ENCODE measurements around the gene DCST2. TPM values are rescaled to one million over a fixed set of nuclear protein-coding genes. Genes with fewer than 3 reads are reported as not detected.

Gene DCST2
- total and polyA plus RNA-seq, 2 donors from 2014 or later: 0.43 to 1.4 TPM

DNA sequence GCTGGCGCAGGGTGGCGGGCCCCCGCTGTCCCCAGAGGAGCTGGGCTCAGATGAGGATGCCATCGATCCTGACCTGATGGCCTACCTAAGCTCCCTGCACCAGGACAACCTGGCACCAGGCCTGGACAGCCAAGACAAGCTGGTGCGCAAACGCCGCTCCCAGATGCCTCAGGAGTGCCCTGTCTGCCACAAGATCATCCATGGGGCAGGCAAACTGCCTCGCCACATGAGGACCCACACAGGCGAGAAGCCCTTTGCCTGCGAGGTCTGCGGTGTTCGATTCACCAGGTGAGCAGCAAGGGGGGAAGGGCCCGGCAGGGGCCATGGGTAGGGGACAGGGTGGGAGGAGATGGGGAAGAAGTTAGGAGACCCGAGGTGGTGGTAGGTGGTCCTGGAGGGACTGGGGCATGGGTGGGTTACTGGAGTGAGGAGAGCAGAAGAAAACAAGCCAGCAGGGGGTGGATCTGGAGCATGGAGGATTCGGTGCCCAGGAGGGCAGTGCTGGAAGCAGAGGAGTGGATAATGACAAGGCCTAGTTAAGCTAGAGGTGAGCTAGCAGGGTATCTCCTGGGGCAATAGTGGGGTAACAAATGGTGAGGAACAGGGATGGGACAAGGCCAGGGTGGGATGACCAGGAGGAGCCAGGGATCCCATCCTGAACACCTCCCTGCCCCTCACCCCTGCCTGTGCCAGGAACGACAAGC, 17.9 kb downstream of the DCST2 start:
- H3K4me1 ChIP-seq (ENCODE audit: control insufficient read depth in 2 of 3, insufficient read depth in 2 of 3, low read depth in 1 of 3, low read length in 3 of 3): peaks cover 0 to 38% (median 9%) of the 10 kb centered on the region in 3 donors
- H3K27me3 ChIP-seq (ENCODE audit: control insufficient read depth, insufficient read depth, low read length): no peaks in the 10 kb centered on the region
- intact Hi-C loops (cut with DNase I): no loop called here
- no peaks in the 10 kb centered on the region for H3K9me3 ChIP-seq (ENCODE audit: control insufficient read depth in 2 of 3, insufficient read depth in 1 of 3, low read length in 3 of 3)
- no peaks in the 10 kb centered on the region for H3K36me3 ChIP-seq (ENCODE audit: control insufficient read depth in 2 of 3, insufficient read depth in 3 of 3, low read length in 3 of 3)
- no peak overlapping the region for H3K9ac ChIP-seq (ENCODE audit: low read length in 3 of 3)
- H3K4me3 ChIP-seq (ENCODE audit: low read length in 3 of 3): no peak overlapping the region
- FAIRE-seq (no peak), DNase-seq (no peak)
- TF ChIP-seq, protein P1, sequence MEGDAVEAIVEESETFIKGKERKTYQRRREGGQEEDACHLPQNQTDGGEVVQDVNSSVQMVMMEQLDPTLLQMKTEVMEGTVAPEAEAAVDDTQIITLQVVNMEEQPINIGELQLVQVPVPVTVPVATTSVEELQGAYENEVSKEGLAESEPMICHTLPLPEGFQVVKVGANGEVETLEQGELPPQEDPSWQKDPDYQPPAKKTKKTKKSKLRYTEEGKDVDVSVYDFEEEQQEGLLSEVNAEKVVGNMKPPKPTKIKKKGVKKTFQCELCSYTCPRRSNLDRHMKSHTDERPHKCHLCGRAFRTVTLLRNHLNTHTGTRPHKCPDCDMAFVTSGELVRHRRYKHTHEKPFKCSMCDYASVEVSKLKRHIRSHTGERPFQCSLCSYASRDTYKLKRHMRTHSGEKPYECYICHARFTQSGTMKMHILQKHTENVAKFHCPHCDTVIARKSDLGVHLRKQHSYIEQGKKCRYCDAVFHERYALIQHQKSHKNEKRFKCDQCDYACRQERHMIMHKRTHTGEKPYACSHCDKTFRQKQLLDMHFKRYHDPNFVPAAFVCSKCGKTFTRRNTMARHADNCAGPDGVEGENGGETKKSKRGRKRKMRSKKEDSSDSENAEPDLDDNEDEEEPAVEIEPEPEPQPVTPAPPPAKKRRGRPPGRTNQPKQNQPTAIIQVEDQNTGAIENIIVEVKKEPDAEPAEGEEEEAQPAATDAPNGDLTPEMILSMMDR (IDR thresholded peaks at IDR 0.05; ENCODE audit: borderline replicate concordance, extremely low read depth, insufficient read depth): no peak
- H3K27ac ChIP-seq (ENCODE audit: low read depth in 2 of 2, low read length in 2 of 2): peak overlapping the region in 1 of 2 donors; percentile 23

DNA sequence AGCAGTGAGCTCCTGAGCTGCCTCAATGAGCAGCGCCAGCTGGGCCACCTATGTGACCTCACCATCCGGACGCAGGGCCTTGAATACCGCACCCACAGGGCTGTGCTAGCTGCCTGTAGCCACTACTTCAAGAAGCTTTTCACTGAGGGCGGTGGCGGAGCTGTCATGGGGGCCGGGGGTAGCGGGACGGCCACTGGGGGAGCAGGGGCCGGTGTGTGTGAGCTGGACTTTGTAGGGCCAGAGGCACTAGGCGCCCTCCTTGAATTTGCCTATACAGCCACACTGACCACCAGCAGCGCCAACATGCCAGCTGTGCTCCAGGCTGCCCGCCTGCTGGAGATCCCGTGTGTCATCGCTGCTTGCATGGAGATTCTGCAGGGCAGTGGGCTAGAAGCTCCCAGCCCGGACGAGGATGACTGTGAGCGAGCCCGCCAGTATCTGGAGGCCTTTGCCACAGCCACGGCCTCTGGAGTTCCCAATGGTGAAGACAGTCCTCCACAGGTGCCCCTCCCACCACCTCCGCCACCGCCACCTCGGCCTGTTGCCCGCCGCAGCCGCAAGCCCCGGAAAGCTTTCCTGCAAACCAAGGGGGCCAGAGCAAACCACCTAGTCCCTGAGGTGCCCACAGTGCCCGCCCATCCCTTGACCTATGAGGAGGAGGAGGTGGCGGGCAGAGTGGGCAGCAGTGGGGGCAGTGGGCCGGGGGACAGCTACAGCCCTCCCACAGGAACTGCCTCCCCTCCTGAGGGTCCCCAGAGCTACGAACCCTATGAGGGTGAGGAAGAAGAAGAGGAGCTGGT, 18.7 kb downstream of the DCST2 start:
- H3K4me3 ChIP-seq (ENCODE audit: low read length in 3 of 3): no peak overlapping the region
- no peaks in the 10 kb centered on the region for H3K9me3 ChIP-seq (ENCODE audit: control insufficient read depth in 2 of 3, insufficient read depth in 1 of 3, low read length in 3 of 3)
- DNase-seq: peak in 2 of 5 donors; percentile 44 to 72
- FAIRE-seq: no peak
- H3K27ac ChIP-seq (ENCODE audit: low read depth in 2 of 2, low read length in 2 of 2): no peak overlapping the region
- TF ChIP-seq, protein P1 (IDR thresholded peaks at IDR 0.05; ENCODE audit: borderline replicate concordance, extremely low read depth, insufficient read depth): no peak
- no peaks in the 10 kb centered on the region for H3K36me3 ChIP-seq (ENCODE audit: control insufficient read depth in 2 of 3, insufficient read depth in 3 of 3, low read length in 3 of 3)
- H3K27me3 ChIP-seq (ENCODE audit: control insufficient read depth, insufficient read depth, low read length): no peaks in the 10 kb centered on the region
- intact Hi-C loops (cut with DNase I): no loop called here
- peaks cover 0 to 38% (median 9%) of the 10 kb centered on the region in 3 donors for H3K4me1 ChIP-seq (ENCODE audit: control insufficient read depth in 2 of 3, insufficient read depth in 2 of 3, low read depth in 1 of 3, low read length in 3 of 3)
- H3K9ac ChIP-seq (ENCODE audit: low read length in 3 of 3): no peak overlapping the region

DNA sequence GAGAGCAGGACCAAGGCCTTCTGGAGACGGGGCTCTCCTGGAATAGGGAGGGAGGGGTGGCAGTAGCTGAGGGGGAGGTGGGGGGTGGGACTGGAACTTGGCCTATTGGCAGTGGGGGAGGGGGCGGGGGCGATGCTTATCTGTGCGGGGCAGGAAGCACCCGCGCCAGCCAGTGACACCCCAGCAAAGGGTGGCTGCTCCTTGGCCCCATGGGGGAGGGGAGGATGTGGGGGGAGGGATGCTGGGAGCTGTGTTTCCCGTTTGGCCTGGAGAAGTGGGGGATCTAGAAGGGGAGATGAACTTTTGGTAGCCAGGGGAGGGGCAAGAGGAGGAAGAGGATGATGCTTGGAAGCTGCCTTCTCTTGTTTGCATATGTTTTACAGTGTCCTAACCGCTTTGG, 19.9 kb downstream of the DCST2 start:
- FAIRE-seq: no peak
- Histone ChIP-seq H3K9me3 (ENCODE audit: control insufficient read depth in 2 of 3, insufficient read depth in 1 of 3, low read length in 3 of 3) (no peaks in the 10 kb centered on the region), H3K9ac (ENCODE audit: low read length in 3 of 3) (no peak overlapping the region), H3K27me3 (ENCODE audit: control insufficient read depth, insufficient read depth, low read length) (no peaks in the 10 kb centered on the region), H3K4me3 (ENCODE audit: low read length in 3 of 3) (no peak overlapping the region), H3K27ac (ENCODE audit: low read depth in 2 of 2, low read length in 2 of 2) (no peak overlapping the region), H3K36me3 (ENCODE audit: control insufficient read depth in 2 of 3, insufficient read depth in 3 of 3, low read length in 3 of 3) (no peaks in the 10 kb centered on the region), H3K4me1 (ENCODE audit: control insufficient read depth in 2 of 3, insufficient read depth in 2 of 3, low read depth in 1 of 3, low read length in 3 of 3) (peaks cover 0 to 35% (median 9%) of the 10 kb centered on the region in 3 donors)
- no peak for DNase-seq
- intact Hi-C loops (cut with DNase I): no loop called here
- TF ChIP-seq, protein P1 (IDR thresholded peaks at IDR 0.05; ENCODE audit: borderline replicate concordance, extremely low read depth, insufficient read depth): no peak
